ENCODE data around the gene GEMIN4. TPM values are rescaled to one million over a fixed set of nuclear protein-coding genes. Genes with fewer than 3 reads are reported as not detected.
"Not testable (repeated sequence)": the region's sequence is repeated elsewhere in the genome, so short reads cannot be mapped to it uniquely, and the experiment has no call there.

Gene GEMIN4
- total RNA-seq, 4 donors from 2014 or later = 10.6 to 21.6 (median 18.9) TPM

DNA sequence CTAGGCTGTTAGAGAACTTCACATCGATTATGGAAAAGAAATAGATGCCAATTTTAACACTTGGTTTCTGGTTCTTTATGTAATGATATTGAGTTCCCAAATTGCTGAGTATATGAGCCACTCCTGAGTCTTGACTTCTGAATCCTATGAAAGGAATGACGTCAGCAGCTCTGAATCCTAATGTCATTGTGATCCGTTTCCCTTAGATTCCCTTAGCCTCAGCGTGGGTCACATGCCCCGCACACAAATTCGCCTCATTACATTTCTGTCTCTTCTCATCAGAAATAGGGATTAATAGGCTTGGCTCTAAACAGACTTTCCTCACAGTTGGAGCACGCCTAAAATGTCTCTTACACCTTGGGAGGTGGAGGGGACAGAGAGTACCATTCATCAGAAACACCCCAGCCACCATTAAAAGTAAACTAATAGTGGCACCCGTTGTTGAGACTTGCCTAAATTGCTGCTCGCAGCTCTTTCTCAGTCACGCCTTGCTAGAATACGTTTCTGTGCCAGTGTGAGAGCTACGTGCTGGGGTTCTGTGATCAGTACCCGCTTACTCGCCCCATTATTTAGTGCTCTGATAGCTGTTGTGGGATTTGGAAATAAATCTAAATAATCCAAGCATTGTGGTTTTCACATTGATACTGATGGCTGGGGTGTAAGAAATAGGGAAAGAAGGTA is 37.2 kb upstream of the GEMIN4 start:
- Histone ChIP-seq H3K4me3 (no peak overlapping the region), H3K27ac (no peak overlapping the region), H3K36me3 (peaks cover 0 to 54% of the 10 kb centered on the region in 2 donors), H3K27me3 (no peaks in the 10 kb centered on the region), H3K4me1 (peaks cover 2% of the 10 kb centered on the region in 2 donors), H3K9me3 (no peaks in the 10 kb centered on the region)
- TF ChIP-seq POLR2A (IDR thresholded peaks at IDR 0.05) = no peak
- TF ChIP-seq, protein P1, sequence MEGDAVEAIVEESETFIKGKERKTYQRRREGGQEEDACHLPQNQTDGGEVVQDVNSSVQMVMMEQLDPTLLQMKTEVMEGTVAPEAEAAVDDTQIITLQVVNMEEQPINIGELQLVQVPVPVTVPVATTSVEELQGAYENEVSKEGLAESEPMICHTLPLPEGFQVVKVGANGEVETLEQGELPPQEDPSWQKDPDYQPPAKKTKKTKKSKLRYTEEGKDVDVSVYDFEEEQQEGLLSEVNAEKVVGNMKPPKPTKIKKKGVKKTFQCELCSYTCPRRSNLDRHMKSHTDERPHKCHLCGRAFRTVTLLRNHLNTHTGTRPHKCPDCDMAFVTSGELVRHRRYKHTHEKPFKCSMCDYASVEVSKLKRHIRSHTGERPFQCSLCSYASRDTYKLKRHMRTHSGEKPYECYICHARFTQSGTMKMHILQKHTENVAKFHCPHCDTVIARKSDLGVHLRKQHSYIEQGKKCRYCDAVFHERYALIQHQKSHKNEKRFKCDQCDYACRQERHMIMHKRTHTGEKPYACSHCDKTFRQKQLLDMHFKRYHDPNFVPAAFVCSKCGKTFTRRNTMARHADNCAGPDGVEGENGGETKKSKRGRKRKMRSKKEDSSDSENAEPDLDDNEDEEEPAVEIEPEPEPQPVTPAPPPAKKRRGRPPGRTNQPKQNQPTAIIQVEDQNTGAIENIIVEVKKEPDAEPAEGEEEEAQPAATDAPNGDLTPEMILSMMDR (IDR thresholded peaks at IDR 0.05 in 4 of 5, conservative IDR thresholded peaks at IDR 0.05 in 1 of 5) = no peak
- ATAC-seq (no peak), DNase-seq (peak in 1 of 2 donors; percentile 6)
- intact Hi-C loops (cut with DNase I; ENCODE audit: low total_unique reads) (no loop called here), in situ Hi-C loops (cut with MboI; ENCODE audit: low sequenced_read_pairs in 4 of 4) (loop anchor here in 1 of 4 donors (5.0 kb wide), 1 partner anchor 193 kb away; no protein-coding TSS in a partner anchor)

DNA sequence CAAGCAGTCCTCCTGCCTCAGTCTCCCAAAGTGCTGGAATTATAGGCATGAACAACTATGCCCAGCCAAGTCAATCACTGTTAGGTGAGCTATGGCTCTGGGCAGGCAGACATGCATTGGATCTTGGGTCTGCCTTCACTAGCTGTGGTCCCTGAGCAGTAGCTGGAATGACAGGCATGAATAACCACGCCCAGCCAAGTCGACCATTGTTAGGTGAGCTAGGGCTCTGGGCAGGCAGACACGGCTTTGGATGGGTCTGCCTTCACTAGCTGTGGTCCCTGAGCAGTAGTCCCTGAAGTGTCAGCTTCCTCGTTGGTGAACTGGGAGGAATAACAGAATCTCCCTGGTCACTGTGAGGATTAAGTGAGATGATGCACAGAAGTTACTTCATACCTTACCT is 36.5 kb upstream of the GEMIN4 start:
- Histone ChIP-seq H3K27ac (no peak overlapping the region), H3K4me1 (peaks cover 8 to 9% of the 10 kb centered on the region in 2 donors), H3K9me3 (no peaks in the 10 kb centered on the region), H3K36me3 (peaks cover 0 to 61% of the 10 kb centered on the region in 2 donors), H3K4me3 (no peak overlapping the region), H3K27me3 (no peaks in the 10 kb centered on the region)
- DNase-seq (peak in 1 of 2 donors; percentile 7), ATAC-seq (no peak)
- TF ChIP-seq, protein P1 (IDR thresholded peaks at IDR 0.05 in 4 of 5, conservative IDR thresholded peaks at IDR 0.05 in 1 of 5) = no peak
- no peak for TF ChIP-seq POLR2A (IDR thresholded peaks at IDR 0.05)
- in situ Hi-C loops (cut with MboI; ENCODE audit: low sequenced_read_pairs in 4 of 4) = loop anchor here in 1 of 4 donors (5.0 kb wide), 1 partner anchor 194 kb away; no protein-coding TSS in a partner anchor
- intact Hi-C loops (cut with DNase I; ENCODE audit: low total_unique reads) = no loop called here

DNA sequence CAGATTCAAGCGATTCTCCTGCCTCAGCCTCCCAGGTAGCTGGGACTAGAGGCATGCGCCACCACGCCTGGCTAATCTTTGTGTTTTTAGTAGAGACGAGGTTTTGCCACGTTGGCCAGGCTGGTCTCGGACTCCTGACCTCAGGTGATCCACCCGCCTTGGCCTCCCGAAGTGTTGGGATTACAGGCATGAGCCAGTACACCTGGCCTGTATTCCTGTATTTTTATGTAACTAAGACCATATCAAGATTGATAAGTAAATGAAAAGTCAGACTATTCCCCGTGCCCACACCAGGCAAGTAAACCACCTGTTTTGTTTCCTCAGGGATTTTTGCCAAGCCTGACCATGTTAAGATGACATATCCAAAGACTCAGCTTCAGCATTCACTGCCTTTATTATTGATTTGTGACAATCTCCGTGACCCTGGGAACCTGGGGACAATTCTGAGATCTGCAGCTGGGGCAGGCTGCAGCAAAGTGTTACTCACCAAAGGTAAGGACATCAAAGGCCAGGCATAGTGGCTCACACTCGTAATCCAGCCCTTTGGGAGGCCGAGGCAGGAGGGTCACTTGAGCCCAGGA is 35.7 kb upstream of the GEMIN4 start:
- no peak for ATAC-seq
- no peak for TF ChIP-seq POLR2A (IDR thresholded peaks at IDR 0.05)
- TF ChIP-seq, protein P1 (IDR thresholded peaks at IDR 0.05 in 4 of 5, conservative IDR thresholded peaks at IDR 0.05 in 1 of 5) = no peak
- Histone ChIP-seq H3K36me3 (peaks cover 0 to 59% of the 10 kb centered on the region in 2 donors), H3K9me3 (no peaks in the 10 kb centered on the region), H3K27ac (no peak overlapping the region), H3K4me3 (no peak overlapping the region), H3K27me3 (no peaks in the 10 kb centered on the region), H3K4me1 (peaks cover 16 to 17% of the 10 kb centered on the region in 2 donors)
- in situ Hi-C loops (cut with MboI; ENCODE audit: low sequenced_read_pairs in 4 of 4) = loop anchor here in 1 of 4 donors (5.0 kb wide), 1 partner anchor 195 kb away; no protein-coding TSS in a partner anchor
- DNase-seq = peak in 1 of 2 donors; percentile 11
- intact Hi-C loops (cut with DNase I; ENCODE audit: low total_unique reads) = no loop called here

DNA sequence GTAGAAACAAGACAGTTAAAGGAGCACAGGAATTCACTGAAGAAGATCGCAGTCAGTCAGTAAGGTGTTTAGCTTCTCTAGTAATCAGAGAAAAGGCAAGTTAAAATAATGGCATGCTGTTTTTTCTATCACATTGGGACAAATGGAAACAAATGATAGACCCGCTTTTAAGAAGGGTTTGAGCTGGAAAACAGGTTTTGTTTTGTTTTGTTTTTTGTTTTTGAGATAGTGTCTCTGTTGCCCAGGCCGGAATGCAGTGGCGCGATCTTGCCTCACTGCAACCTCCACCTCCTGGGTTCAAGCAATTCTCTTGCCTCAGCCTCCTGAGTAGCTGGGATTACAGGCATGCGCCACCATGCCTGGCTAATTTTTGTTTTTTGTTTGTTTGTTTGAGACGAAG is 33.8 kb upstream of the GEMIN4 start:
- H3K4me1 ChIP-seq = peaks cover 23 to 24% of the 10 kb centered on the region in 2 donors
- H3K4me3 ChIP-seq; H3K27ac ChIP-seq; ATAC-seq; H3K9me3 ChIP-seq; intact Hi-C loops (cut with DNase I; ENCODE audit: low total_unique reads); H3K27me3 ChIP-seq; DNase-seq: not testable (repeated sequence)
- in situ Hi-C loops (cut with MboI; ENCODE audit: low sequenced_read_pairs in 4 of 4) = loop anchor here in 1 of 4 donors (5.0 kb wide), 1 partner anchor 196 kb away; no protein-coding TSS in a partner anchor
- H3K36me3 ChIP-seq = peaks cover 0 to 43% of the 10 kb centered on the region in 2 donors

DNA sequence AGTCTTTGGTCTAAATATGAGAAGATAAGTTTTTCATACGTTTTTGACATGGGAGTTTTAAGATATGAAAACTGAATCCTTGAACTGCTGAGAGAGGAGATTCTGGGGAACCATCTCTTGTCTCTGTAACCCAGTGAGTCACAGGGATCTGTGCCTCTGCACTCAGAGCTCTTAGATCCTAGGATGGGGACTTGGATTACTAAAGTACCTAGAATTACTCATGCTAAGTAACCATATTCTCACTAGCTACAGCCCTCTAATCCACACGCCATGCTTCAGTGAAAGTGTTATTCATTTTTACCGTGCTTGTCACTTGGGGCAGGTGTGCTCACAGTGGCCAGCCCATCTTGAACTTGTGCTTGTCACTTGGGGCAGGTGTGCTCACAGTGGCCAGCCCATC is 32.1 kb upstream of the GEMIN4 start:
- in situ Hi-C loops (cut with MboI; ENCODE audit: low sequenced_read_pairs in 4 of 4) = no loop called here
- H3K4me3 ChIP-seq = no peak overlapping the region

More for the DNA sequence above, 32.1 kb upstream of the GEMIN4 start:
- ATAC-seq (no peak), DNase-seq (no peak)
- H3K4me1 ChIP-seq = peaks cover 23 to 24% of the 10 kb centered on the region in 2 donors
- H3K36me3 ChIP-seq = peaks cover 0 to 32% of the 10 kb centered on the region in 2 donors
- no peaks in the 10 kb centered on the region for H3K27me3 ChIP-seq
- no peak overlapping the region for H3K27ac ChIP-seq
- TF ChIP-seq, protein P1 (IDR thresholded peaks at IDR 0.05 in 4 of 5, conservative IDR thresholded peaks at IDR 0.05 in 1 of 5) = no peak
- no peak for TF ChIP-seq POLR2A (IDR thresholded peaks at IDR 0.05)
- no peaks in the 10 kb centered on the region for H3K9me3 ChIP-seq
- intact Hi-C loops (cut with DNase I; ENCODE audit: low total_unique reads) = no loop called here

Measured in gastrocnemius medialis (tissue), 4 donors.